ENCODE measurements around the gene PSME3.

The PSME3 gene

DNA sequence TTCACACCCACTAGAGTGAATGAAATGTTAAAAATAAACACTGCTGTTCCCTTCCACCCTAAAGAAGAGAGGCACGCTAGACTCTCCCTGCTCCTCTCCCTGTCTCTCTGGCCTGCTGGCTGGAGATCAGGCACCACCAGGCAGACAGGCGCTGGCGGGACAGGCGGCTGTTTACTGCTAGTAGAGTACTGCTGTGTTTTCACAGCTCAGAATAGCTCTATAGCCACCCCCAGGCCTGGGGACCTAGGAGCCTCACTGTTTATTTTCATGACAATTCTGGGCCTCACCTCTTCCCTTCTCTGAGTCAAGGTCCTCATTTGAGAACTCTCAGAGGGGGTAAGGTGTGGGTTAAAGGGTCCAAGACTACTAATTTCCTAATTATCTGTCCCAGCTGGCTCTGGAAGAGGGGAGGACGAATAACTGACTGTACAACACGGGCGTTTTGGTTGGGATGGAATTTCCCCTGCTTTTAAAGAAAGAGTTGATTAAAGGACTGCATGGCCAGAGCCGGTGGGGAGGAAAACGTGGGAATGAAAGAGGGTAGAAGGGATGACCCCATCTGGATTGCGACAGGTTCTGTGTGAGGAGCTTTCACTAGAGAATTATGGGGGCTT is 58.4 kb downstream of the PSME3 start:
- no peak for FAIRE-seq
- DNase-seq (ENCODE audit: insufficient read length, low spot score): no peak
- TF ChIP-seq, protein P1, sequence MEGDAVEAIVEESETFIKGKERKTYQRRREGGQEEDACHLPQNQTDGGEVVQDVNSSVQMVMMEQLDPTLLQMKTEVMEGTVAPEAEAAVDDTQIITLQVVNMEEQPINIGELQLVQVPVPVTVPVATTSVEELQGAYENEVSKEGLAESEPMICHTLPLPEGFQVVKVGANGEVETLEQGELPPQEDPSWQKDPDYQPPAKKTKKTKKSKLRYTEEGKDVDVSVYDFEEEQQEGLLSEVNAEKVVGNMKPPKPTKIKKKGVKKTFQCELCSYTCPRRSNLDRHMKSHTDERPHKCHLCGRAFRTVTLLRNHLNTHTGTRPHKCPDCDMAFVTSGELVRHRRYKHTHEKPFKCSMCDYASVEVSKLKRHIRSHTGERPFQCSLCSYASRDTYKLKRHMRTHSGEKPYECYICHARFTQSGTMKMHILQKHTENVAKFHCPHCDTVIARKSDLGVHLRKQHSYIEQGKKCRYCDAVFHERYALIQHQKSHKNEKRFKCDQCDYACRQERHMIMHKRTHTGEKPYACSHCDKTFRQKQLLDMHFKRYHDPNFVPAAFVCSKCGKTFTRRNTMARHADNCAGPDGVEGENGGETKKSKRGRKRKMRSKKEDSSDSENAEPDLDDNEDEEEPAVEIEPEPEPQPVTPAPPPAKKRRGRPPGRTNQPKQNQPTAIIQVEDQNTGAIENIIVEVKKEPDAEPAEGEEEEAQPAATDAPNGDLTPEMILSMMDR (IDR thresholded peaks at IDR 0.05; ENCODE audit: insufficient read depth, missing control alignments): no peak

DNA sequence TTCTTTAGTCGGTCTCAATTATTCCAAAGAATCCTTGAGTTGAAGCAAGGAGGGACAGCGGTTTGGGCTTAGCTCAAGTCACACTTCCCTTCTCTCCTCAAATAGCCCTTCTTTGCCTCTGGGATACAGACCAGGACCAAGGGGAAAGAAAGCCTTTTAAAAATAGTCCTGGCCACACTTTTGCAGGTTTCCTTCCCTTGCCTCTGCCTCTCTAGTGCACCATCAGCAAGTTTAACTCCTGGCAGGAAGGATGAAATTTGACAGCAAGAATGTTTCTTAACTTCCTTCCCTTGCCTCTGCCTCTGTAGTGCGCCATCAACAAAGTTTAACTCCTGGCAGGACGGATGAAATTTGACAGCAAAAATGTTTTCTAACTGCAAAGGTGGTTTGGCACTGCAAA is 60.2 kb downstream of the PSME3 start:
- TF ChIP-seq, protein P1 (IDR thresholded peaks at IDR 0.05; ENCODE audit: insufficient read depth, missing control alignments): no peak
- no peak for DNase-seq (ENCODE audit: insufficient read length, low spot score)
- FAIRE-seq: no peak

Measured in D721Med (cell line).